GM21786 (cell line): Measurements from ENCODE around the gene CEP72.
"Not testable (repeated sequence)": the region's sequence is repeated elsewhere in the genome, so short reads cannot be mapped to it uniquely, and the experiment has no call there.

ENCODE experiments used
- ATAC-seq: cut with Tn5 transposase; IDR thresholded peaks from one replicate; pipeline ENCODE4 v1.9.1; 2021; ENCODE audit not compliant: unreplicated experiment

Gene CEP72

DNA sequence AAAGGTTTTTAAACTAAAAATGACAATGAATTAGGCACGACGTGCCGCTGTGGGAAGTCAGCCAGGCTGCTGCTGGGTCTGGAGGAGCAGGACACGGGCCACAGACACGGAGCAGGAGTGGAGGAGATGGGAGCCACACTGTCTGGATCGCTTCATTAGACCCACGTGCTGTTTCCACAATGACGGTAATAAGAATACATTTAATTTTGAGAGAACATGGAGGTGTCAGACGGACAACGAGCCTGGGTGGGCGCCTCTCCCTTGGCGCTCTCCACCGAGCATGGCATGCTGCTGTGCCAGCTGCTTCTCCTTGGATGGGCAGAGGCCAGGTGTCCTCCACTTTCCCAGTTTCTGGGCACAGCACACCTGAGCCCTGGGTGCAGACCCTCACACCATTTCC is 68.7 kb downstream of the CEP72 start:
- ATAC-seq = not testable (repeated sequence)

- not testable (repeated sequence) for ATAC-seq
Observed at GRCh38 chr5:681317-682191, 69.4 kb downstream of the CEP72 start.

DNA sequence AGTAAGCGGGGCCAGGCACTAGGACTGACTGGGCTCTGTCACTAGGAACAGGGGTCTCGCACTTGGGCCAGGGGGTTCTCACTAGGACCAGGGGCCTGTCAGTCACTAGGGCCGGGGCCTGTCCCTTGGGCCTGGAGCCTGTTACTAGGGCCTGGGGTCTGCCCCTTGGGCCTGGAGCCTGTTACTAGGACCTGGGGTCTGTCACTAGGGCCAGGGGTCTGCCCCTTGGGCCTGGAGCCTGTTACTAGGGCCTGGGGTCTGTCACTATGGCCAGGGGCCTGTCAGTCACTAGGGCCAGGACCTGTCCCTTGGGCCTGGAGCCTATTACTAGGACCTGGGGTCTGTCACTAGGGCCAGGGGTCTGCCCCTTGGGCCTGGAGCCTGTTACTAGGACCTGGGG is 70.1 kb downstream of the CEP72 start:
- ATAC-seq = not testable (repeated sequence)

GRCh38 chr5:682651-683358 is 70.7 kb downstream of the CEP72 start:
- ATAC-seq = not testable (repeated sequence)

DNA sequence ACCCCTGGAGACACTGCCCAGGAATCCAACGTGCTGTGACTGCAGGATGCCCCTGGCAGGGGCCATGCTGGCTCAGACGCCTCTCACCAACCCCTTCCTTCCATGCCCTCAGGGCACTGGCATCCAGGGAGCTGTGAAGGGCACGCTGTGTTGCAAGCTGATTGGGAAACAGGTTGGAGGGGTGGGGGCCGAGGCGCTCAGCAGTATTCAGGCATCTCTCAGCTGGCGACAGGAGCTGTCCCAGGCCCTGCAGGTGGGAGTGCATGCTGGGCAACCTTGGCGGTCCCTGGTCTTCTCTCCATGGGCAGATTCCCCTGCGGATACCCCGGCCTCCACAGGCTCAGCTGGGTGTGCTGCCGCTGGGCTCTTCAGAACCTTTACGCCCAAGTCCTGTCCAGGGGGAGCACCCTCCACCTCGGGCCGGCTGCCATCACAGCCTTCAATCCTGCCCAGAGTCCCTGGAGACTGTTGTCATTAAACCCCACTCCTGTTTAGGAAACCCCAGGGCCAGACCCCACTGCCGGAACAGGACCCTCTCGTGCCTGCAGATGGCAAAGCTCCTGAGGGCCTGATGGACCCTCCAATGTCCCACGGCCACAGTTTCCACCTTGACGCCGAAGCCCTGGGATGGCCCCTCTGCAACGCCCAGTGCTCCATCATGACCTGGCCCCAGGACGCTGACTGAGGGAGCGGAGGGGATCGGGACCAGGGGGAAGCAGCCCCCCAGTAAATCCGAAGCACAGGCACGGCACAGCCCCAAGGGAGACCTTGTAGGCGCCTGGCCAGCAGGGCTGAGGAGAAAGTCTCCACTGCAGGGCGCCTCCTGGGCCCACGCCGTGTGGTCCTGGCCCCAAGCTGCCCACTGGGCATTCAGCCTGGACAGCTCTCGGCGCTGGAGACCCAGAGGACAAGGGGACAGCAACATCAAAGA is 71.7 kb downstream of the CEP72 start:
- no peak for ATAC-seq

DNA sequence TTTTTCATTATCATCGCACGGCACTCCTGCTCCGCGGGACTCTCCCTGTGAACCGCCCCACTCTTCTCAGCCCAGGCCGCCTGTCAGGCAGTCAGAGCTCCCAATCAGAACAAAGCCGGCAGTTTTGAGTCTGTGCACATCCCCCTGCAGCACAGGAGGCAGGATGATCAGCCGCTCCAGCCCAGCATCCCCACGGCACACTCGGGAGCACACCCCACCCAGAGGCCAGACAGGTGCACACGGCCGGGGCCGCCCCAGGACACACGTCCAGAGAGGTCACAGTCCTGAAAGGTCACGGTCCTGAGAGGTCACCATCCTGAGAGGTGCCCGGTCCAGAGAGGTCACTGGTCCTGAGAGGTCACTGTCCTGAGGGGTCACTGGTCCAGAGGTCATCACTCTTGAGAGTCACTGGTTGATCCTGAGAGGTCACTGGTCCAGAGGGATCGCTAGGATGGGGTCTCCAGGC is 72.6 kb downstream of the CEP72 start:
- no peak for ATAC-seq

GRCh38 chr5:685262-686171 is 73.4 kb downstream of the CEP72 start:
- no peak for ATAC-seq

DNA sequence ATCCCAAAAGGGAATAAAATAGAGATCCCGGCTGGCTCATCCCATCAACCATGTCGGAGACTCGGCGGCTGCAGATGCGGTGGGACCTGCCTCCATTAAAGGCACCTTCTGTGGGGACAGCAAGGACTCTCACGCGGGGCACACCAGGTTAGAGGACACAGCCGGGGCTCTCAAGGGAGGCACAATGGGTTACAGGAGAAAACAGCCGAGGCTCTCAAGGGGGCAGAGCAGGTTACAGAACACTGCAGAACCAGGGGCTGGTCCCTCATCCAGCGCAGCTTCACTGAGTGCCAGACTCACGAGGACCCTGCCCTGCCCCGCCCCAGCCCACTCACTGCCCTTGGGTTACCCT is 74.0 kb downstream of the CEP72 start:
- not testable (repeated sequence) for ATAC-seq

DNA sequence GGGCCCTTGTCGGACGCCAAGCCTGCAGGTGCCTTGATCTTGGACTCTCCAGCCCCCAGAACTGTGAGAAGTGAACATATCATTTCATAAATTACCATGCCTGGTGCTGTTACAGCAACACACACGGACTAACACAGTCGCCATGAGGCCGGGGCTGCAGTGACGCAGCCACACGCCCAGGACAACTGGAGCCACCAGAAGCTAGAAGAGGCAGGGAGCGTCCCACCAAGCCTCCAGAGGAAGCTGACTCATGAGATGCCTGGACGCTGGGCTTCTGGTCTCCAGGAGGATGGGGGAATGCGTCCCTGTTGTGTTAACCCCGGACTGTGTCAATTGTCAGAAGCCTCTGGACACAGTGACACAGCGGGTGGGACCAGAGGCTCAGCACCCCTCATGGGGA is 74.8 kb downstream of the CEP72 start:
- ATAC-seq = not testable (repeated sequence)

- not testable (repeated sequence) for ATAC-seq
Observed at GRCh38 chr5:688348-689010, 76.3 kb downstream of the CEP72 start.

GRCh38 chr5:690293-690692 is 78.2 kb downstream of the CEP72 start:
- not testable (repeated sequence) for ATAC-seq

- not testable (repeated sequence) for ATAC-seq
Observed at GRCh38 chr5:691049-691448, 78.9 kb downstream of the CEP72 start.

DNA sequence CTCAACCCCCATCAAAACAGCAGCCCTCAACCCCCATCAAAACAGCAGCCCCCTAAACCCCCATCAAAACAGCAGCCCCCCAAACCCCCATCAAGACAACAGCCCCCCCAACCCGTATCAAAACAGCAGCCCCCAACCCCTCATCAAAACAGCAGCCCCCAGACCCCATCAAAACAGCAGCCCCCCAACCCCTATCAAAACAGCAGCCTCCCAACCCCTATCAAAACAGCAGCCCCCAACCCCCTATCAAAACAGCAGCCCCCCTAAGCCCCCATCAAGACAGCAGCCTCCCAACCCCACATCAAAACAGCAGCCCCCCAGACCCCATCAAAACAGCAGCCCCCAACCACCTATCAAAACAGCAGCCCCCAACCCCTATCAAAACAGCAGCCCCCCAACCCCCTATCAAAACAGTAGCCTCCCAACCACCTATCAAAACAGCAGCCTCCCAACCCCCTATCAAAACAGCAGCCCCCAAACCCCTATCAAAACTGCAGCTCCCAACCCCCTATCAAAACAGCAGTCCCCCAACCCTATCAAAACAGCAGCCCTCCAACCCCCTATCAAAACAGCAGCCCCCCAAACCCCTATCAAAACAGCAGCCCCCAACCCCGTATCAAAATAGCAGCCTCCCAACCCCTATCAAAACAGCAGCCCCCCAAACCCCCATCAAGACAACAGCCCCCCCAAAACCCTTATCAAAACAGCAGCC is 79.8 kb downstream of the CEP72 start:
- ATAC-seq = no peak

DNA sequence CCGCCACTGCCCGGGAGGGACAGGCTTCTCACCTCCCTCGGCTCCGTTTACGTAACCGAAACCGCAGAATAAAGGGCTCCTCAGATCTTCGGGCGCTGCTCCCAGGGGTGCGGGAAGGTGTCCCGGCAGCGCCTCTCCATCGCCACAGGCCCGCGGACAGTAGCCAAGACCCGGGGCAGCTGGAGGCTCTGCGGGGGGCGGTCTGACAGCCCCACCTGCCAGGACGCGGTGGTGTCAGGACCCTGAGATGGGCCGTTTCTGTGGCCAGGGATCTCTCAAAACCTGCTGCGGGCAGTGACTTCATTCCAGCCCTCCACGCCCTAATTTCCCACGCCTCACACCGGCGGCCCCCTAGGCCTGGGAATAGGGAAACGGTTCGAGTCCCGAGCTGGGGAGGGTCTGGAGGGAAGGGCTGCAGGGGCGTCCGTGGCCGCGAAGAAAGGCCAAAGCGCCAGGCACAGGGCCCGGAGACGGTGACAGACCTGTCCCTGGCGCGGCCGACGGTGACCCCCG is 80.4 kb downstream of the CEP72 start:
- ATAC-seq = not testable (repeated sequence)

GRCh38 chr5:693271-694041 is 81.3 kb downstream of the CEP72 start, which contains the start of gene TPPP:
Gene TPPP (minus strand): TSS chr5:693352. CDS start chr5:678060, 15,292 bp downstream.
- ATAC-seq = peak; percentile 66

- ATAC-seq = not testable (repeated sequence)
Observed at GRCh38 chr5:694042-694431, 81.9 kb downstream of the CEP72 start.

GRCh38 chr5:695475-695874 is 83.3 kb downstream of the CEP72 start:
- ATAC-seq = not testable (repeated sequence)

- not testable (repeated sequence) for ATAC-seq
Observed at GRCh38 chr5:696191-696590, 84.1 kb downstream of the CEP72 start.
